Muscle of leg (tissue), 11 donors: ENCODE data around the gene NFKBIZ. TPM values are rescaled to one million over a fixed set of nuclear protein-coding genes. Genes with fewer than 3 reads are reported as not detected.

Source experiments
- DNase-seq: peaks from one replicate; pipeline ENCODE4 v3.0.0; 2013
- H3K27ac ChIP-seq: one replicate; pipeline ENCODE4 v1.5.1; 2013; ENCODE audit warnings: mild to moderate bottlenecking, low read length, control low read depth
- H3K27me3 ChIP-seq: one replicate; pipeline ENCODE4 v1.6.1; 2013; ENCODE audit warnings: low read length; ENCODE audit not compliant: control insufficient read depth, insufficient read depth
- H3K36me3 ChIP-seq: one replicate; pipeline ENCODE4 v1.6.1; 2013; ENCODE audit warnings: low read length; ENCODE audit not compliant: control insufficient read depth, insufficient read depth
- H3K4me1 ChIP-seq: one replicate; pipeline ENCODE4 v1.6.1; 2013; ENCODE audit warnings: low read length; ENCODE audit not compliant: control insufficient read depth, insufficient read depth
- H3K4me3 ChIP-seq: one replicate; pipeline ENCODE4 v1.5.1; 2013; ENCODE audit warnings: low read length, control low read depth
- H3K9me3 ChIP-seq: replicated peaks from 2 replicates; pipeline ENCODE4 v1.6.1; 2013; ENCODE audit warnings: low read depth, low read length; ENCODE audit not compliant: control insufficient read depth
- WGBS: methylation state at CpG from one replicate; pipeline ENCODE4 v1.1.5; 2013; ENCODE audit warnings: missing lambda C conversion rate; ENCODE audit not compliant: insufficient coverage; 5-methylcytosine and 5-hydroxymethylcytosine counted together
- polyA plus RNA-seq, 8 donors: library from polyadenylated mRNA; unstranded; fragments of 120-200 nt; gene quantifications; one replicate each; pipeline versions ENCODE4 v1.2.1 to v1.2.3, GENCODE V29; 2013; ENCODE audit warnings: inconsistent platforms in 1 of 8, low replicate concordance in 1 of 8; ENCODE audit not compliant: insufficient read length in 8 of 8, insufficient read depth in 1 of 8
- total RNA-seq: library from RNA; stranded (reverse); fragments of 120-200 nt; gene quantifications from one replicate; pipeline ENCODE4 v1.2.4, GENCODE V29; 2013

The NFKBIZ gene
- total and polyA plus RNA-seq, 9 donors = 1.4 to 11.6 (median 3.6) TPM

- Histone ChIP-seq H3K4me1 (peaks cover 3% of the 10 kb centered on the region), H3K36me3 (peaks cover 26% of the 10 kb centered on the region), H3K27me3 (no peaks in the 10 kb centered on the region), H3K4me3 (peak overlapping the region; percentile 52), H3K9me3 (no peaks in the 10 kb centered on the region), H3K27ac (peak overlapping the region; percentile 76)
- 3% methylated on average over 10 of the region's 19 CpGs for WGBS
- DNase-seq = peak; percentile 56
These were observed 1.1 kb downstream of the NFKBIZ start for GRCh38 chr3:101850246-101851051.

GRCh38 chr3:101851072-101851770, 1.9 kb downstream of the NFKBIZ start:
- Histone ChIP-seq H3K27me3 (no peaks in the 10 kb centered on the region), H3K36me3 (peaks cover 32% of the 10 kb centered on the region), H3K4me3 (peak overlapping the region; percentile 52), H3K27ac (peak overlapping the region; percentile 76), H3K4me1 (peaks cover 3% of the 10 kb centered on the region), H3K9me3 (no peaks in the 10 kb centered on the region)
- WGBS = no CpG with 5 or more reads among the region's 5 CpGs
- DNase-seq = peak; percentile 43

- no peak for DNase-seq
- Histone ChIP-seq H3K27me3 (no peaks in the 10 kb centered on the region), H3K36me3 (peaks cover 36% of the 10 kb centered on the region), H3K4me3 (peak overlapping the region; percentile 52), H3K27ac (no peak overlapping the region), H3K4me1 (peaks cover 3% of the 10 kb centered on the region), H3K9me3 (no peaks in the 10 kb centered on the region)
- 58% methylated on average over 4 of the region's 6 CpGs for WGBS
These were observed 2.8 kb downstream of the NFKBIZ start for GRCh38 chr3:101851850-101852714.

GRCh38 chr3:101852983-101853840, 3.9 kb downstream of the NFKBIZ start:
- peaks cover 41% of the 10 kb centered on the region for H3K36me3 ChIP-seq
- peaks cover 3% of the 10 kb centered on the region for H3K4me1 ChIP-seq
- no peak overlapping the region for H3K4me3 ChIP-seq
- H3K27ac ChIP-seq = no peak overlapping the region
- no peak for DNase-seq
- no peaks in the 10 kb centered on the region for H3K9me3 ChIP-seq
- no peaks in the 10 kb centered on the region for H3K27me3 ChIP-seq
- 97% methylated on average over 5 of the region's 8 CpGs for WGBS

- Histone ChIP-seq H3K27ac (no peak overlapping the region), H3K36me3 (peaks cover 41% of the 10 kb centered on the region), H3K27me3 (no peaks in the 10 kb centered on the region), H3K9me3 (no peaks in the 10 kb centered on the region), H3K4me3 (no peak overlapping the region), H3K4me1 (peaks cover 2% of the 10 kb centered on the region)
- no peak for DNase-seq
- 100% methylated on average over 1 of the region's 3 CpGs for WGBS
These were observed 4.7 kb downstream of the NFKBIZ start for GRCh38 chr3:101853982-101854381.

GRCh38 chr3:101854608-101855304, 5.4 kb downstream of the NFKBIZ start:
- 94% methylated on average over 2 of the region's 2 CpGs for WGBS
- no peak overlapping the region for H3K27ac ChIP-seq
- no peak for DNase-seq
- H3K9me3 ChIP-seq = no peaks in the 10 kb centered on the region
- H3K27me3 ChIP-seq = no peaks in the 10 kb centered on the region
- H3K4me3 ChIP-seq = no peak overlapping the region
- H3K36me3 ChIP-seq = peaks cover 45% of the 10 kb centered on the region
- peaks cover 2% of the 10 kb centered on the region for H3K4me1 ChIP-seq

GRCh38 chr3:101857301-101857741, 8.0 kb downstream of the NFKBIZ start:
- WGBS = 93% methylated on average over 8 of the region's 8 CpGs
- Histone ChIP-seq H3K36me3 (peaks cover 49% of the 10 kb centered on the region), H3K27ac (no peak overlapping the region), H3K4me1 (no peaks in the 10 kb centered on the region), H3K27me3 (no peaks in the 10 kb centered on the region), H3K4me3 (no peak overlapping the region), H3K9me3 (no peaks in the 10 kb centered on the region)
- no peak for DNase-seq

GRCh38 chr3:101858464-101859030, 9.2 kb downstream of the NFKBIZ start:
- no peaks in the 10 kb centered on the region for H3K9me3 ChIP-seq
- H3K27me3 ChIP-seq = no peaks in the 10 kb centered on the region
- no peak for DNase-seq
- peaks cover 40% of the 10 kb centered on the region for H3K36me3 ChIP-seq
- no peak overlapping the region for H3K4me3 ChIP-seq
- H3K4me1 ChIP-seq = no peaks in the 10 kb centered on the region
- no peak overlapping the region for H3K27ac ChIP-seq
- WGBS = 100% methylated on average over 1 of the region's 4 CpGs
